ENCODE results near the gene MAGEB1. TPM values are rescaled to one million over a fixed set of nuclear protein-coding genes. Genes with fewer than 3 reads are reported as not detected.

MAGEB1 gene
- total RNA-seq, 2 donors from 2014 or later = not detected

- no peak for DNase-seq (ENCODE audit: low spot score)
- TF ChIP-seq CTCF (IDR thresholded peaks at IDR 0.05) = no peak
- Histone ChIP-seq H3K27ac (no peak overlapping the region), H3K27me3 (no peaks in the 10 kb centered on the region), H3K4me3 (no peak overlapping the region), H3K9me3 (no peaks in the 10 kb centered on the region), H3K4me1 (no peaks in the 10 kb centered on the region), H3K36me3 (no peaks in the 10 kb centered on the region)
Measured at GRCh38 chrX:30253257-30253656, 6.3 kb downstream of the MAGEB1 start.

GRCh38 chrX:30259927-30260326 lies 13.0 kb downstream of the MAGEB1 start:
- no peaks in the 10 kb centered on the region for H3K9me3 ChIP-seq
- H3K4me1 ChIP-seq = no peaks in the 10 kb centered on the region
- no peak overlapping the region for H3K4me3 ChIP-seq
- TF ChIP-seq CTCF (IDR thresholded peaks at IDR 0.05) = no peak
- no peak for DNase-seq (ENCODE audit: low spot score)
- no peaks in the 10 kb centered on the region for H3K27me3 ChIP-seq
- H3K36me3 ChIP-seq = no peaks in the 10 kb centered on the region
- H3K27ac ChIP-seq = no peak overlapping the region

GRCh38 chrX:30261012-30261411 lies 14.1 kb downstream of the MAGEB1 start:
- no peaks in the 10 kb centered on the region for H3K9me3 ChIP-seq
- H3K27ac ChIP-seq = no peak overlapping the region
- no peaks in the 10 kb centered on the region for H3K4me1 ChIP-seq
- H3K27me3 ChIP-seq = no peaks in the 10 kb centered on the region
- DNase-seq (ENCODE audit: low spot score) = no peak
- H3K4me3 ChIP-seq = no peak overlapping the region
- TF ChIP-seq CTCF (IDR thresholded peaks at IDR 0.05) = no peak
- no peaks in the 10 kb centered on the region for H3K36me3 ChIP-seq

GRCh38 chrX:30262763-30263162 lies 15.8 kb downstream of the MAGEB1 start:
- DNase-seq (ENCODE audit: low spot score) = no peak
- no peak for TF ChIP-seq CTCF (IDR thresholded peaks at IDR 0.05)

GRCh38 chrX:30270639-30271038 lies 23.7 kb downstream of the MAGEB1 start:
- Histone ChIP-seq H3K4me3 (no peak overlapping the region), H3K9me3 (no peaks in the 10 kb centered on the region), H3K27ac (no peak overlapping the region), H3K4me1 (no peaks in the 10 kb centered on the region), H3K27me3 (no peaks in the 10 kb centered on the region), H3K36me3 (no peaks in the 10 kb centered on the region)
- no peak for TF ChIP-seq CTCF (IDR thresholded peaks at IDR 0.05)
- no peak for DNase-seq (ENCODE audit: low spot score)

More at GRCh38 chrX:30262763-30263162, 15.8 kb downstream of the MAGEB1 start:
- no peak overlapping the region for H3K27ac ChIP-seq
- H3K27me3 ChIP-seq = no peaks in the 10 kb centered on the region
- no peaks in the 10 kb centered on the region for H3K4me1 ChIP-seq
- no peaks in the 10 kb centered on the region for H3K36me3 ChIP-seq
- H3K9me3 ChIP-seq = no peaks in the 10 kb centered on the region
- no peak overlapping the region for H3K4me3 ChIP-seq

- no peaks in the 10 kb centered on the region for H3K4me1 ChIP-seq
- DNase-seq (ENCODE audit: low spot score) = no peak
- no peak for TF ChIP-seq CTCF (IDR thresholded peaks at IDR 0.05)
- H3K9me3 ChIP-seq = no peaks in the 10 kb centered on the region
- H3K27me3 ChIP-seq = no peaks in the 10 kb centered on the region
- H3K27ac ChIP-seq = no peak overlapping the region
- H3K4me3 ChIP-seq = no peak overlapping the region
- H3K36me3 ChIP-seq = no peaks in the 10 kb centered on the region
Measured at GRCh38 chrX:30275498-30275897, 28.6 kb downstream of the MAGEB1 start.
